GM12892 (cell line): ENCODE measurements around the gene ERCC8.
"Not testable (repeated sequence)": the region's sequence is repeated elsewhere in the genome, so short reads cannot be mapped to it uniquely, and the experiment has no call there.

Experiments used
- DNase-seq: peaks from one replicate; pipeline ENCODE4 v3.0.0; 2011; ENCODE audit not compliant: insufficient read length
- FAIRE-seq: peaks from 2 replicates; lab custom pipeline; 2011; peaks lifted over from hg19 to GRCh38; lab: Jason Lieb, UNC
- POLR2A ChIP-seq: IDR thresholded peaks from 2 replicates; pipeline ENCODE4 v1.6.1; 2011; ENCODE audit warnings: low read depth, low read length, control low read depth
- POLR2AphosphoS5 ChIP-seq: IDR thresholded peaks from 2 replicates; pipeline ENCODE4 v1.6.1; 2011; ENCODE audit warnings: low read depth, low read length, control low read depth
- TAF1 ChIP-seq: IDR thresholded peaks from 2 replicates; pipeline ENCODE4 v1.6.1; 2011; ENCODE audit warnings: low read depth, mild to moderate bottlenecking, control low read depth, low read length, borderline replicate concordance

The ERCC8 gene

DNA sequence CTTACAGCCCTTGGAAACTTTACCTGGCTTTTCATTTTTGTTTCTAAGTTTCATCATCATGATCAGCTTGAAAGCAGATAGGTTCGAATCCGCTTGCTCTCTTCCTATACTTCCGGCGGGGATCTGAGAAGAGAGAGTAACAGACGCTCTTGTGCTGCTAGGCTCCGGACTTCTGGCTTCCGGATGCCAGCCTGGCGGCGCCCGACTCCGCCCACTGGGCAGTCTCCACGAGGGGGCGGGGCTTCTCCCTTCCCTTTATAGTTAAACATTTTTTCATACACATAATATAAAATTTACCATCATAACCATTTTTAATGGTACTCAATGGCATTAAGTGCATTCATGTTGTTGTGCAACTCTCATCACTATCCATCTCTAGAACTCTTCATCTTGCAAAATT is 51.3 kb downstream of the ERCC8 start:
- FAIRE-seq (no peak), DNase-seq (no peak)
- TF ChIP-seq POLR2AphosphoS5: no peak
- TF ChIP-seq TAF1: no peak
- TF ChIP-seq POLR2A: no peak

DNA sequence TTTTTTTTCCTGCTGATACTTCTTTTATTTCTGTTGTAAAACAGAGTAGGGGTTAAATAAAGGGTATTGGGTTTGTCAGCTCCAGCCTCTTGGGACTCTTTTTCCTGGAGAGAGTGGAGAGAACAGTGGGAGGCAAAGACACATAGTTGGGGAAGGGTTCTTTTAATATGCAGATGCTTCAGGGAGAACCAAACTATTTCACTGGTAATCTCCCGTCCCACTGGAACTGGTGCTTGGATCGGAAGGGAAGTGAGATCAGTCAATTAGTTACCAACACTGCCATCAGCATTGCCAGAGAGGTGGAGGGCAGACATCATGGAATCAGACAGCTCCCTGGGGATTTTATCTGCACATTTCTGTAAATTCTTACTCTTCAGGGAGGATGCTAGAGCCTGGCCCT is 53.2 kb downstream of the ERCC8 start:
- FAIRE-seq (no peak), DNase-seq (no peak)
- TF ChIP-seq POLR2AphosphoS5 (no peak), POLR2A (no peak), TAF1 (no peak)

DNA sequence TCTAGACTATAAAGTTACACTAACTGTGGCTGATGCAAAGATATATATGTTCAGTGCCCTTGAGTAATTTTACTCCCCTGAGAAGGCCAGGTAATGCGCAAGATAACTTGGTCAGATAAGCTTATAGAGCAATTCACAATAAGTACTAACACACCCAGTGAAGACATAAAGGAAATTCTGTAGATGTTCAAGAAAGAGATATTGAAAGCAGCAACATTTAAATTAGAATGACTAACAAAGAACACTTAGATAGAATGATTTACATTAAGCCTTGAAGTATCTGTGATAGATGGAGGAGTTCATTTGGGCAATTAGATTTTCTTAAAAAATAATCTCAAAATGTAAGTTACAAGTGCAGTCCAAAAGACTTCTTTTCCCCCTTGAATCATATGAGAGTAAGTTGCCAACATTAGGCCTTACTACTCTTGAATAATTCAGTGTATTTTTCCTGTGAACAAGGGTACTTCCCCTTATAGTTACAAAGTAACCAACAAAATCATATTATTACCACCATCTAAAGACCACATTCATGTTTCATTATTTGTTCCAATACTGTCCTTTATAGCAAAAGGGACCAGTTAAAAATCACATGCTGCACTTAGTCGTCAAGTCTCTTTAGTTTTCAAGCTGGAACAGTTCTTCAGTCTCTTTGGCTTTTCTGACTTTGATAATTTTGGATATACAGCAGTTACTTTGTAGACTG is 56.4 kb downstream of the ERCC8 start:
- DNase-seq (no peak), FAIRE-seq (no peak)
- TF ChIP-seq TAF1 (no peak), POLR2AphosphoS5 (no peak), POLR2A (no peak)

DNA sequence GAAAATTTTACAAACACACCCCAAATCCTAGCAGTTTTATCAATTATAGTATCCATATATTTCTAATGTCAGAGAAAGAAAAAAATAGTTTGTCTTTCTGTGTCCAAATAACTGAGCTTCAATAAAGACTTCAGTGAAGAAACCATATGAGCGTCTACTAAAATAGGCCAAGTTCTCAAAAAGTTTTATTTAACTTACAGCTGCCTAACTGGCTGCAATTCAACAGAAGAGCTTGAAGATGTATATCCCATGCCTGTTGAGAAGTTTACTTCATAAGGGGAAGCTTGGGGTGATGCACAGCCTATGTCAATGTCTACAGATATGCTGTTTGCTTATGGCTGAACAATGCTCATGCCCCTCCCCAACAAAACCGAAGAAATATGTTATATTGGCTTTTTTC is 57.1 kb downstream of the ERCC8 start:
- no peak for DNase-seq
- TF ChIP-seq POLR2A: no peak
- no peak for FAIRE-seq

DNA sequence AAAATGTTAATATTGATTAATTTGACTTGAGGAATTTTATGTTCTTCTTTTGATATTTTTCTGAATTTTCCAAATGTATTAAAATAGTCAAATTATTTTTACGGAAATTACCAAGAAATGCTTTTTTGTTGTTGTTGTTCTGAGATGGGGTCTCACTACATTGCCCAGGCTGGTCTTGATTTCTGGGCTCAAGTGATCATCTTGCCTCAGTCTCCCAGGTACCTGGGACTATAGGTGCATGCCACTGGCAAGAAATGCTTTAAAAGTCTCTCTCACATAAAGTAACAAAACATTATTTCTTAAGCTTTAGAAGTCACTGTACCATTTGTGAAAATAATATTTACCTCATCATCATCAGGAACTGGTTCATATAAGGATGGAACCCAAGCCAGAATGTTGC is 57.8 kb downstream of the ERCC8 start:
- TF ChIP-seq POLR2AphosphoS5: no peak
- no peak for TF ChIP-seq TAF1
- TF ChIP-seq POLR2A: no peak
- no peak for FAIRE-seq
- DNase-seq: no peak

DNA sequence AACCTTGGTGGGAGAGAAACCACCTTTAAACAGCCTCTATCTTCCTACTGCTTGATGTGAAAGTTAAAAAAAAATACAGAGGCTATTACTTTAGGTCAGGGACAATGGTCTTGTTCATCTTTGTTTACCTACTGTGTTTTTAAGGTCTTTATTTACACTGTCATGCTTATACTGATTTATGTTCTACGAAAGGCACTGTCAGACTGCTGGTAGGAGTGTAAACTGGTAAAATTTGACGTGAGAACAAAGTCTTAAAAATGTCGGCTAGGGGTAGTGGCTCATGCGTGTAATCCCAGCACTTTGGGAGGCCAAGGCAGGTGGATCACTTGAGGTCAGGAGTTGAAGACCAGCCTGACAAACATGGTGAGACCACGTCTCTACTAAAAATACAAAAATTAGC is 58.7 kb downstream of the ERCC8 start:
- DNase-seq (no peak), FAIRE-seq (no peak)
- TF ChIP-seq POLR2AphosphoS5: no peak
- TF ChIP-seq POLR2A: no peak
- no peak for TF ChIP-seq TAF1

DNA sequence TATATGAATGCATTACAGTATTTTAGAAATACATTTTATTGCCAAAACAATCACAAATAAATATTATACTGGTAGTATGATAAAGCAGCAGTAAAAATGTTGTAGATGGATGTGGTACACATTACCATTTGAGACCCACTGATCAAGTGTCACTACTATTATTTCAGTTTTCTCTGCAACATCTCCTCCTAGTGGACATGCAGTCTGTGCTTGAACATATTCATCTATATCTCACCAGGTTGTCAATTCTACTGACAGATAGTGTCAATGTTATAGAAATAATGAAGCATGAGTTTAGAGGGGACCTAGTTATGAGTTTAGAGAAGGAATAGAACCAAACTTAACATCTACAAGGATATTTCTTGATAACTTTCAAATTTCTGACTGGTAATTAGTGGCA is 61.6 kb downstream of the ERCC8 start:
- no peak for DNase-seq
- no peak for FAIRE-seq
- TF ChIP-seq POLR2AphosphoS5 (no peak), TAF1 (no peak), POLR2A (no peak)

DNA sequence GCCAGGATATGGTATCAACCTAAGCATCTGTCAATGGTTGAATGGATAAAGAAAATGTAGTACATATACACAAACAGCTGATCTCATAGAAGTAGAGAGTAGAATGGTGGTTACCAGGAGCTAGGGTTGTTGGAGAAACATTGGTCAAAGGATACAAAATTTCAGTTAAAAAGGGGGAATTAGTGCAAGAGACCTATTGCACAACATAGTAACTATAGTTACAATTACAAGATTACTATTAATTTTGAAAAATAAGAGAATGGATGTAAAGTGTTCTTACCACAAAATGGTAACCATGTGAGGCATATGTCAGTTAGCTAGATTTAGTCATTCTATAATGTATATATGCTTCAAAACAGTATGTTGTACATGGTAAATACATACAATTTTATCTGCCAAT is 72.0 kb downstream of the ERCC8 start:
- TF ChIP-seq TAF1: no peak
- no peak for TF ChIP-seq POLR2A
- no peak for TF ChIP-seq POLR2AphosphoS5
- FAIRE-seq: no peak
- DNase-seq: no peak

DNA sequence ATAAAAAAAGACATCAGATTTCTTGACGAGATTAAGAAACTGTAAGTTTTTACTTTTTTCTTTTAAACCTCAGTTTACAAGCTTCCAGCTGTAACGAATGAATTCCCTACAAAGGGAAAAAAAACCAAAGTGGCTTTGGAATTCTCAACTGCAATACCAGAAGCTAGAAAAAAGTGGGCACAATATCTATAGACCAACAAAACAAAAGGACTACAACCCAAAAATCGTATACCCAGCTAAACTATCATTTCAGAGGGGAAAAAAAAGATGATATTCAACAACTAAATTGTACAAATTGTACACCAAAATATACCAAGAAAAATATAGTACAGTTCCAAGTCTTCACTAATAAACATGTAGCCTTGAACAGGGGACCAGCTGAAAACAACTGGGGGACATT is 74.0 kb downstream of the ERCC8 start:
- no peak for FAIRE-seq

DNA sequence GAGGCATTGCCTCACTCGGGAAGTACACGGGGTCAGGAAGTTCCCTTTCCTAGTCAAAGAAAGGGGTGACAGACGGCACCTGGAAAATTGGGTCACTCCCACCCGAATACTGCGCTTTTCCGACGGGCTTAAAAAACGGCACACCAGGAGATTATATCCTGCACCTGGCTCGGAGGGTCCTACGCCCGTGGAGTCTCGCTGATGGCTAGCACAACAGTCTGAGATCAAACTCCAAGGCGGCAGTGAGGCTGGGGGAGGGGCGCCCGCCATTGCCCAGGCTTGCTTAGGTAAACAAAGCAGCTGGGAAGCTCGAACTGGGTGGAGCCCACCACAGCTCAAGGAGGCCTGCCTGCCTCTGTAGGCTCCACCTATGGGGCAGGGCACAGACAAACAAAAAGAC is 84.3 kb downstream of the ERCC8 start:
- not testable (repeated sequence) for DNase-seq, FAIRE-seq

More for the DNA sequence above, 74.0 kb downstream of the ERCC8 start:
- TF ChIP-seq TAF1 (no peak), POLR2A (no peak), POLR2AphosphoS5 (no peak)
- DNase-seq: no peak

DNA sequence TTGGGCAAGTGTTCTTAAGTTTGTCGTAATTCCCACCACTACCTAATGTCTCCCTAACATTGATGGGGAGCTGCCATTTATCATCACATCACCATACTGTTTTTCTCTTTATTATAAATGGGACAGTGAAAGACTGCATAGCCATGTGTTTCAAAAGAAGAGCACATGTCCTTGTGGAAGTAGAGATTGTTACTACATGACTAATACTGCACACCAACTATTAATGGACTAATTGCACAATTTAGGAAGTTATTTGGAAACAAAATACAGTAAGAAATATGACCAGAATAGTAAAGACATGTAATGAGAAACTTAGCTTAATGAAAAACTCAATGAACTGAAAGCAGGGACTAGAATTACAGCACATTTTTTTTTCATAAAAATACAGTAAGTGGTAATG is 88.8 kb downstream of the ERCC8 start:
- FAIRE-seq: no peak
- no peak for DNase-seq

DNA sequence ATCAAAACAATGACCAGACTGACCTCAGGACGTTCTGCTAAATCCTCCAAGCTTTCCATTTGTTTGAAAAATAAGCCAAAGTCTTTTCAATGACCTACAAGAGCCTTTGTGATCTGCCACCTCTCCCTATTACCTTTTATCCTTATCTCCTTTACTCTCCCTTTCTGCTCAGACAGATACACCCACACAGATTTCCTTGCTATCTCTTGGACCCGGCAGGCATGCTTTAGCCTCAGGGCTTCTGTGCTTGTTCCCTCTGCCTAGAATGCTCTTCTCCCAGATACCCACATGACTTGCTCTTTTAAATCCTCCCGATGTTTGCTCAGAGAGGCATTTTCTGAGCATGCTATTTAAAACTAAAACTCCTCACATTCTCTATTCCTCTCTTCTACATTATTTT is 91.9 kb downstream of the ERCC8 start:
- FAIRE-seq (no peak), DNase-seq (no peak)
- TF ChIP-seq POLR2A (no peak), TAF1 (no peak), POLR2AphosphoS5 (no peak)

More for the DNA sequence above, 88.8 kb downstream of the ERCC8 start:
- no peak for TF ChIP-seq TAF1
- TF ChIP-seq POLR2A: no peak
- TF ChIP-seq POLR2AphosphoS5: no peak

DNA sequence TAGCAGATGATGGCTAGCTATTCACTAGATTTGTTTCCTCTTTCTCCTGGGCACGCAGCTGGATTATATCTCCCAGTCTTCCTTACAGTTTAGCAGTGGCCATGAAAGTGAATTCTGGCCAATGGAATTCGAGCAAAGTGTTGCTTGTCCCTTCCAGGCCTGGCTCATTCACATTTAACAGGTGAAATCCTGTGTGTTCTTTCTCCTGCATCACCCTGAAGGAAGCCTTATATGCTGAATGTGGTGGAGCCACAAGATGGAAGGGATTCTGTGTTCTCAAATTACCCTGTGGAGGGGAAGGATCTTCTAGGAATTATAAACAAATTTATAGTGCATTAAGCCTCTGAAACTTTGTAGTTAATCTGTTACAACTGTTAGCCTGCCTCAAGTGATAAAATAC is 92.6 kb downstream of the ERCC8 start:
- FAIRE-seq (no peak), DNase-seq (no peak)
- TF ChIP-seq TAF1: no peak
- TF ChIP-seq POLR2AphosphoS5: no peak
- no peak for TF ChIP-seq POLR2A
